GM21447 (cell line): Measurements from ENCODE around the gene PPP1R15B.

ENCODE experiments used
- ATAC-seq: cut with Tn5 transposase; IDR thresholded peaks from one replicate; pipeline ENCODE4 v1.9.1; 2021; ENCODE audit not compliant: unreplicated experiment

Gene PPP1R15B

GRCh38 chr1:204411451-204412204 lies at the start of gene PPP1R15B:
Gene PPP1R15B, minus strand, starts transcription at chr1:204411817. Its CDS starts 406 bp downstream, at chr1:204411411.
- peak; percentile 82 for ATAC-seq

- no peak for ATAC-seq
Observed at GRCh38 chr1:204460346-204460745, 48.7 kb upstream of the PPP1R15B start.

GRCh38 chr1:204459706-204460105 lies 48.1 kb upstream of the PPP1R15B start:
- no peak for ATAC-seq

GRCh38 chr1:204457666-204458065 lies 46.0 kb upstream of the PPP1R15B start:
- no peak for ATAC-seq

- ATAC-seq, result no peak
Observed at GRCh38 chr1:204456826-204457442, 45.3 kb upstream of the PPP1R15B start.

GRCh38 chr1:204455831-204456145 lies 44.2 kb upstream of the PPP1R15B start:
- ATAC-seq, result no peak

- ATAC-seq, result no peak
Observed at GRCh38 chr1:204455063-204455830, 43.6 kb upstream of the PPP1R15B start.

GRCh38 chr1:204454476-204454875 lies 42.9 kb upstream of the PPP1R15B start:
- ATAC-seq, result no peak

GRCh38 chr1:204453141-204453772 lies 41.6 kb upstream of the PPP1R15B start:
- peak; percentile 81 for ATAC-seq

- ATAC-seq, result no peak
Observed at GRCh38 chr1:204451352-204452124, 39.9 kb upstream of the PPP1R15B start.

- ATAC-seq, result no peak
Observed at GRCh38 chr1:204450461-204451257, 39.0 kb upstream of the PPP1R15B start.

GRCh38 chr1:204449678-204450280 lies 38.2 kb upstream of the PPP1R15B start:
- no peak for ATAC-seq

- ATAC-seq, result no peak
Observed at GRCh38 chr1:204448991-204449677, 37.5 kb upstream of the PPP1R15B start.

GRCh38 chr1:204448344-204448964 lies 36.8 kb upstream of the PPP1R15B start:
- no peak for ATAC-seq

- ATAC-seq, result no peak
Observed at GRCh38 chr1:204447736-204448135, 36.1 kb upstream of the PPP1R15B start.

- ATAC-seq, result no peak
Observed at GRCh38 chr1:204447190-204447589, 35.6 kb upstream of the PPP1R15B start.

- no peak for ATAC-seq
Observed at GRCh38 chr1:204446413-204447111, 34.9 kb upstream of the PPP1R15B start.

- no peak for ATAC-seq
Observed at GRCh38 chr1:204445860-204446412, 34.3 kb upstream of the PPP1R15B start.
